Measurements from ENCODE around the gene TRIP12. TPM values are rescaled to one million over a fixed set of nuclear protein-coding genes. Genes with fewer than 3 reads are reported as not detected.
A peak's percentile ranks its signal among the peaks of the same experiment; 100 is the strongest.

Gene TRIP12
- total and polyA plus RNA-seq, 2 of the 13 experiments (the other 11 are each of a cell fraction or from before 2014, with no cell fraction given), result 72.1 to 153 TPM

- TF ChIP-seq ETS1 (CRISPR knock-in tag; IDR thresholded peaks at IDR 0.05) (no peak), ZSCAN22 (CRISPR knock-in tag; IDR thresholded peaks at IDR 0.05) (no peak), ZNF503 (CRISPR knock-in tag; IDR thresholded peaks at IDR 0.05) (no peak), ZNF441 (CRISPR knock-in tag; IDR thresholded peaks at IDR 0.05; ENCODE audit: borderline replicate concordance) (peak; percentile 82), MXI1 (IDR thresholded peaks at IDR 0.05; ENCODE audit: borderline replicate concordance, low read depth, low read length) (peak; percentile 80; the same call in 1 of the 3 replicates), ZNF552 (CRISPR knock-in tag; IDR thresholded peaks at IDR 0.05; ENCODE audit: borderline replicate concordance) (peak; percentile 56; the same call in 1 of the 2 replicates), STAT6 (CRISPR knock-in tag; IDR thresholded peaks at IDR 0.05; ENCODE audit: borderline replicate concordance) (peak; percentile 45; the same call in 1 of the 2 replicates), EZH2 (conservative IDR thresholded peaks at IDR 0.05; ENCODE audit: low read depth, low read length) (no peak), ZNF383 (CRISPR knock-in tag; IDR thresholded peaks at IDR 0.05; ENCODE audit: borderline replicate concordance) (no peak), TSC22D2 (CRISPR knock-in tag; IDR thresholded peaks at IDR 0.05; ENCODE audit: borderline replicate concordance) (no peak), ZNF431 (CRISPR knock-in tag; IDR thresholded peaks at IDR 0.05; ENCODE audit: borderline replicate concordance, low read depth) (no peak), ZFP36L1 (CRISPR knock-in tag; IDR thresholded peaks at IDR 0.05) (0 out of 2 replicates have a peak, but pooled peaks have one; percentile 21), PHF8 (CRISPR knock-in tag; IDR thresholded peaks at IDR 0.05) (peak; percentile 88), POLR2AphosphoS5 (IDR thresholded peaks at IDR 0.05; ENCODE audit: low read depth, low read length) (no peak), ARNT2 (CRISPR knock-in tag; IDR thresholded peaks at IDR 0.05; ENCODE audit: low read depth) (peak; percentile 82; the same call in 1 of the 2 replicates), ZNF564 (CRISPR knock-in tag; IDR thresholded peaks at IDR 0.05) (0 out of 2 replicates have a peak, but pooled peaks have one; percentile 14), ZMAT5 (CRISPR knock-in tag; IDR thresholded peaks at IDR 0.05; ENCODE audit: borderline replicate concordance, low read depth) (no peak), ZNF292 (CRISPR knock-in tag; IDR thresholded peaks at IDR 0.05; ENCODE audit: borderline replicate concordance, low read depth) (peak; percentile 71), ATAD3A (CRISPR knock-in tag; IDR thresholded peaks at IDR 0.05) (no peak), SRSF4 (IDR thresholded peaks at IDR 0.05; ENCODE audit: low read depth, low read length, poor library complexity, severe bottlenecking) (no peak), MEIS2 (CRISPR knock-in tag; IDR thresholded peaks at IDR 0.05) (peak; percentile 64; the same call in 1 of the 2 replicates), ZNF569 (CRISPR knock-in tag; IDR thresholded peaks at IDR 0.05; ENCODE audit: borderline replicate concordance) (no peak), DMAP1 (CRISPR knock-in tag; IDR thresholded peaks at IDR 0.05) (peak; percentile 15)
These were observed 909 bp upstream of the TRIP12 start, which contains the start of gene FBXO36 (continued) for GRCh38 chr2:229922449-229923386.
